GM19023 (cell line): Measurements from ENCODE around the gene NOSIP.

Source experiments
- ATAC-seq: cut with Tn5 transposase; IDR thresholded peaks from one replicate; pipeline ENCODE4 v1.9.1; 2021; ENCODE audit warnings: mild to moderate bottlenecking, moderate library complexity; ENCODE audit not compliant: unreplicated experiment

NOSIP gene

DNA sequence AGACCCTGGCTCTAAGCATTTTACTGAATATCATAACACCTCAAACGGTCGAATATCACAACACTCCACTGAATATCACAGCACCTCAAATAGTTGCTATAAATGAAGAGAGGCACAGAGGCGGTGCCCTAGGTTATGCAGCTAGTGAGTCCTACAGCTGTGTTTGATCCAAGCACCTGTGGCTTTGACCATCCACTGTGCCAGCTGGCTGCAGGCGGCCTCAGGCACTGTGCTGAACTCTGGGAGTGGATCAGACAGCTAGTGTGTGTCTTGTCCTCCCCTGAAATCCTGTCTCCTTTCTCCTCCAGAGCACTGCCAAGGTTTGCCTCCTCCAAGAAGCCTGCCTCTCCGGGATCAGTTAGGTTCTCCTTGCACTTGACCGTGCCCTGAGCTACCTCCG, 7.3 kb downstream of the NOSIP start:
- no peak for ATAC-seq

- no peak for ATAC-seq
Measured at GRCh38 chr19:49570997-49571676, 9.2 kb downstream of the NOSIP start.

DNA sequence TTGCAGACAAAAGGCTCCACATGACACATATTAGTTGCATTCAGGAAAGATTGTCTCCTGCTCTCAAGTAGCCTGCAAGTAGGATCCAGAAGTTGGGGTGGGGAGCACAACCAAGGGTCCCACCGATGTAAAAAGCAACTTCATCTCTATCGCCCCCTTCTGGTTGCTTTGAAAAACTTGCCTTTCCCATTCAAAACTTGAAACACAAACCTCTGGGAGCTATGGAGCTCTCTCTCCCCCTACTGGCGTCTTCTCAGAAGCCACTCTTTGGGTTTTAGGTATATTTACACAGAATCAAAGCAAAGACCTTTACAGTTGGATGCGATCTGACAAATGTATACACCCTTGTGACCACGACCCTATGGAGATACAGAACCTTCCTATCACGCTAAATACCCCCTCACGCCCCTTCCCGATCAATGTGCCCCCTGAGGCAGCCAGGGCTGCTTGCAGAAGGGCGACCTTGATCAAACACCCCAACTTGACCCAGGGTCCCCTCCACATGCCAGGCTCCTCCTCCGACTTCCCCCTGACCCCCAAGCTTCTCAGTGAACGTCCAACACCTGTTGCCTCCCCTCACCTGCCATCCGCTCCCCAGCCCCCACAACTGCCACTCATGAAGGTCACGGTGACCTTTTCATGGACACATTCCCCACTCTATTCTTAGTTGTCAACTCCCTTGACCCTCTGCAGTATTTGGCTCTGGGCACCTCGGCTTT, 10.1 kb downstream of the NOSIP start:
- ATAC-seq, result no peak

- no peak for ATAC-seq
Measured at GRCh38 chr19:49567861-49568441, 12.4 kb downstream of the NOSIP start.

- ATAC-seq, result no peak
Measured at GRCh38 chr19:49566302-49566701, 14.1 kb downstream of the NOSIP start.

DNA sequence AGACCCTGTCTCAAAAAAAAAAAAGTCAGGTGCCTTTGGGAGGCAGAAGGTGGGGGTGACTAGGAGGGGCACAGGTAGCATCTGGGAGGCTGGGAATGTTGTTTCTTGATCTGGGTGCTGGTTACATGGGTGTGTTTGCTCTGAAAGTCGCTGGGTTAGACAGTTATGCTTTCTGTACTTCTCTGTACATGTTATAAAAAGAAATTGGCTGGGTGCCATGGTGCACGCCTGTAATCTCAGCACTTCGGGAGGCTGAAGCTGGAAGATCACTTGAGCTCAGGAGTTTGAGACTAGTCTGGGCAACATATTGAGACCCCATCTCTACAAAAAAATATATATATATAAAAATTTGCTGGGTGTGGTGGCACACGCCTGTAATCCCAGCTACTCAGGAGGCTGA, 15.1 kb downstream of the NOSIP start:
- no peak for ATAC-seq

- ATAC-seq, result no peak
Measured at GRCh38 chr19:49564616-49565045, 15.7 kb downstream of the NOSIP start.

DNA sequence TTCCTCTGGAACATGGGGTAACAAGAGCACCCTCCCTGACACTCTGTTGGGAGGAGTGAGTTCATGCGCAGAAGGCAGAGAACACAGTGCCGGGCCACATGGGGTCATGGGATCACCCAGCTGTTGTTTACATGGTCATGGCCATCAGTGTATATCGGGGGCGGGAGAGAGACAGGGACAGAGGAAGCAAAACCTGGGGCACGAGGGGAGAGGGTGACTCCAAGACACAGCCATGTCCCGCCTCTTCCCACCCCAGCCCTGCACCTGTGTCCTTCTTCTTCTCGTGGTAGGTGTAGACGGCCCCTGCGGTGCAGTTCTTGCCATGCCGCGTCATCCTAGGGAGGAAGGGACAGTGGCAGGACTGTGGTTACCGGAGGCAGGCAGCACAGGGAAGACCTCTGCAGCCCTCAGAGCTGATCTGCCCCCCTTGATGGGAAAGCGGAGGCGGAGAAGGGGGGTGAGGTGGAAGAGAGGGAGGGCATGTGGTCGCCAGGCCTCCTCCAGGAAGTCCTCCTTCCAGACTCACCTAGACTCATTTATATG, 19.9 kb downstream of the NOSIP start:
- ATAC-seq, result no peak

DNA sequence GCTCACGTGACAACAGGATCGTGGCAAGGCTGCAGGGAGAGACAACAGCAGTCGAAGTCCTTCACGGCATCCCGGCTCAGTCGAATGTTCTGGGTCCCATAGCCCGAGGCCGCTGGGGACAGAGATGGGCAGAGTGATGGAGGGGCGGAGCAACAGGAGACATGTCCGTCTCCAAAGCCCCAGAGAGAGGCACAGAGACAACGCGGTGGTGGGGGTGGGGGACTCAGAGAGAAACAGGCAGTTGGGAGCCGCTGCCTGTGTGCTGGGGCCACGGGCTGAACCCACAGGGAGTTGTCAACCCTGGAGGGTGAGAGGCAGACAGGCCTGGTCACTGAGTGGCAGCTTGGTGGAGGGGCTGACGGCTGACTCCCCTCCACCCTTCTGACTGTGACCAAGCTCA, 20.4 kb downstream of the NOSIP start:
- ATAC-seq, result no peak

DNA sequence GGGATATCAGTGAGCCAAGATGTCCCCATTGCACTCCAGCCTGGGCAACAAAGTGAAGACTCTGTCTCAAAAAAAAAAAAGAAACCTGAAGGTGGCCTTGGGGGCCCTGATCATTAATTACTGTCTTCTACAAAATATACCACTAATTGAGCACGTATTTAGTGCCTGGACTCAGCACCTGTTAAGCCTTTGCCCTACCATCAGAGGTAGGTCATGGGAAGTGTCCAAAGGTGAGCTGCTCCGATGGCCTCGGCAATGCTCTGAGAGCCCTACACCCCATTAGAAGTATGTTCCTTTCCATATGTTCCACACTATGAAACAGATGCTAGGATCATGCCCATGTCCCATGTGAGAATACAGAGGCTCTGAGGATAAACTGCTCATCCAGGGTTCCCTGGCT, 20.9 kb downstream of the NOSIP start:
- ATAC-seq, result no peak

DNA sequence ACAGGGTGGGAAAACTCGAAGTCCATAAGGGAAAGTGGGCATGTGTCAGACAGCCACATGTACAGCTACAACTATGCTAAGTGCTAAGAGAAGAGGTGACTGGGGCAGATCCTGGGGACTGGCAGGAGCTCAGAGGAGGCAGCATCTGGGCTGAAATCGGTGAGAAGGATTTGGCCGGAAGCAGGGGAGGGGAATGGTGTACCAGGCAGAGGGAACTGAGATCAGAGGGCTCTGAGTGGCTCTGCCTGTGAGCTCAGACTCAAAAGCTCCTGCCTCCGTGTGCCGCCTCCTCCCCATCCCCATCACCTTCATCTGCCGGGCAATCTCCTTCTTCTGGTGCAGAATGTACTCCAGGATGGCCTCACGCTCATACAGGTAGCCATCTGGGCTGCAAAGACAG, 21.8 kb downstream of the NOSIP start:
- no peak for ATAC-seq

DNA sequence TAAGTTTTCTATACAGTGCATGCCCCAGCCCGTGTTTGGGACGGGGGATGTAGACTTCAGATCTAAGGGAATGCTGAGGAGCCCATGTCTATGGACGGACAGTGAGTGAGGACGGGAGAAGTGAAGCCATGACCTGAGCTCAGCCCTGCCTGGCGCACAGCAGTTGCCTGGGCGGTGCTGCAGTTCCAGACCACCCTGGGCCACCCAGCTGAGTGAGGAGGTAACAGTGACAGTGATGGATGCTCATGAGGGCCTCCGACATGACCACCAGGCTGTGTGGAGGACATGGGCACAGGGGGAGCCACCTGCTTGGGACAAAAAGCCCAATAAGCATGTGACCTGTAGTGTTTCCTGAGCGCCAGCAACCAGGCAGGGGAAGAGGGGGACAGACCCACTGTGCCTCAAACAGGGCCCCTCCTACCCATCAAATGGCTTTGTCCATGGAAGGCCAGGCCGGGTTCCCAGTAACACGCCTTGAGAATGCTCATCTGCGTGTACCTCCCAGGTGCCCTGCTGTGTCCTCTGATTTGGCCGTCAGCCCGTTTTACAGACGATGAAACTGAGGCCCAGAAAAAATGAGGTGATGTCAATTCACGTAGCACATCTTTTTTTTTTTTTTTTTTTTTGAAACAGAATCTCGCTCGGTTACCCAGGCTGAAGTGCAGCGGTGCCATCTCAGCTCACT, 22.6 kb downstream of the NOSIP start:
- ATAC-seq, result no peak

GRCh38 chr19:49556412-49557398, 23.7 kb downstream of the NOSIP start:
- no peak for ATAC-seq

DNA sequence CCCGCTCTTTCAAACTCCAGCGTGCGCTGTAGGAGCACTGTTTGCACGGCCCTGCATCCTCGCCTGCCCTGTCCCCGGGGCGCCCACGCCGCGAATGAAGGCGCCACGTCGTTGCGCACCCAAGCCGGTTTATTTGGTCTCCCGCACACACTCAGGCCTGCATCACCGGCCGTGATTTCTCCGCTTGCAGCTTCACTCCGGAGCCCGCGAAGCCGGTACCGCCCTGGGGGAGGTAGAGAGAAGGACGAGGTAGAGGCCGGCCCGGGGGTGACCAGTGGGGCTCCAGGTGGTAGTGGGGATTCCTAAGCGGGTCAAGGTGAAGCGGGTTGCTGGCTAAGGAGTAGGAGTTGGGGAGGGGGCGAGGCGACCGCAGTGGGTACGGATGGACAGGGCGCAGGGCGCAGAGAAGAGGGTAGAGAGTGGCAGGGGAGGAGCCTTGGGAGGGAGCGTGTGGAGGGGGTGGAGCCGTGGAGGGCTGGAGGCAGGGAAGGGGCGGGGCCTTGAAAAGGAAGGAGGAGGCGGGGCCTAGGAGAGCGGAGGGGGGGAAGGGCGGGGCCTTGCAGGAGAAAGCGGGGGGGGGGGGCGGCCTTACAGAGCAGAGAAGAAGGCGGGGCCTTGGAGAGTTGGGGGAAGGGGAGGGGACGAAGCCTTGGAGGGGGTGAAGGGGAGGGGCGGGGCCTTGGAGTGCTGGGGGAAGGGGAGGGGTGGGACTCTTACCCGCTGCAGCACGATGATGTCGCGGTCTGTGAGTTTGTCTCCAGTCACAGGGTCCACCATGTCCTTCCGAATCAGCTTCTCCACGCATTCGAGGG, 24.6 kb downstream of the NOSIP start:
- no peak for ATAC-seq

DNA sequence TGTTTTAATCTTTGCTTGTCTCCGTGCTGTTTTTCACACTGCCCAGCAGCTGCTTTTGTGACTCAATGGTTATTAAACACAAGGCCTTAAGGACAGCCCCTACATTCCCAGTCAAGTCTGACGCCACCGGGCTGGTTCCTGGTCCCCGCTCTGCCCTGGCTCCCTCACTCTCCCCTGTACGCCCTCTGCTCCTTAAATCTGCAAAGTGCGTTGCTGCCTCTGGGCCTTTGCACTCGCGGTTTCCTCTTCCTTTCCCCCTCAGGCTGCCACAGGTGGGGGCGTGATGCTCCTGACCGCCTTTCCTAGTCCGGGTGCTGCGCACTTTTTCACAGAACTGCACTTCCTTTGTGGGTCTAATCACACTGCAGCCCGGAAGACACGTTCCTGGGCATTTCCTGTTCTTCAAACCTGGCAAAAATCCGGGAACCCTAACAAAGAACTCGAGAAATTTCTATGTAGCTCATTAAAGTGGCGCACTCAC, 25.6 kb downstream of the NOSIP start:
- no peak for ATAC-seq

GRCh38 chr19:49553451-49554271, 26.7 kb downstream of the NOSIP start:
- no peak for ATAC-seq

DNA sequence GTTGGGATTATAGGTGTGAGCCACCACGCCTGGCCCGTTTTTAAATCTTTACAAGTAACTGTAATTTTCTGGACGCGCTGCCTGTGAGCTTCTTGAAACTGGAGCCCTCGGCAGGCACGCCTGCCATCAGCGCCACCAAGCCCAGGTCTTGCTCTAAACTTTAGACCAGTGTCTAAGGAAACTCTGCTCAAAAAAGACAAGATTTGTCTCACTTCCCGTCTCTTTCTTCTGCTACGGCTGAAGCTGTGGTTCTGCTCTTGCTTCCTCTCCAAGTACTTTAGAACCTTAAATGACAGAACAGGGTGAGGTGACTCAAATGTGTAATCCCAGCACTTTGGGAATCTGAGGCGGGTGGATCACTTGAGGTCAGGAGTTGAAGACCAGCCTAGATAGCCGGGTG, 27.6 kb downstream of the NOSIP start:
- no peak for ATAC-seq

GRCh38 chr19:49551531-49551930, 28.8 kb downstream of the NOSIP start:
- no peak for ATAC-seq
